Measurements from ENCODE around the gene LRRC4C.

DNA sequence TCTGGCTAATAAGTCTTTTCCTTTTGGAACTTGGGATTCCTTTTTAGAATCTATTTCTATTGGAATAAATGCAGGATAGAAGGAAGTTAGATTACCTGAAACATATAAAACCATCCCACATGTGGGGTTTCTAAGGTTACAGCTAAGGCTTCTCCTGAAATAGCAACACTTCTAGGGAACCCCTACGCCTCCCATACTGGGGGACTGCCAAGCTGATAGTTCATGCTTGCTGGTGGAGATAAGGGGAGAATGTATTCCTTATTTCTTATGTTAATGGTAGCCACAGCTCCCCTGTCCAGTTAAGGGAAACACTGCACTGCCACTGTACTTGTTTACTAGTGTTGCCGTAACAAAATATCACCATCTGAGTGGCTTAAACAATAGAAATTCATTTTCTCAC is 1189.6 kb downstream of the LRRC4C start:
- TF ChIP-seq, protein P1, sequence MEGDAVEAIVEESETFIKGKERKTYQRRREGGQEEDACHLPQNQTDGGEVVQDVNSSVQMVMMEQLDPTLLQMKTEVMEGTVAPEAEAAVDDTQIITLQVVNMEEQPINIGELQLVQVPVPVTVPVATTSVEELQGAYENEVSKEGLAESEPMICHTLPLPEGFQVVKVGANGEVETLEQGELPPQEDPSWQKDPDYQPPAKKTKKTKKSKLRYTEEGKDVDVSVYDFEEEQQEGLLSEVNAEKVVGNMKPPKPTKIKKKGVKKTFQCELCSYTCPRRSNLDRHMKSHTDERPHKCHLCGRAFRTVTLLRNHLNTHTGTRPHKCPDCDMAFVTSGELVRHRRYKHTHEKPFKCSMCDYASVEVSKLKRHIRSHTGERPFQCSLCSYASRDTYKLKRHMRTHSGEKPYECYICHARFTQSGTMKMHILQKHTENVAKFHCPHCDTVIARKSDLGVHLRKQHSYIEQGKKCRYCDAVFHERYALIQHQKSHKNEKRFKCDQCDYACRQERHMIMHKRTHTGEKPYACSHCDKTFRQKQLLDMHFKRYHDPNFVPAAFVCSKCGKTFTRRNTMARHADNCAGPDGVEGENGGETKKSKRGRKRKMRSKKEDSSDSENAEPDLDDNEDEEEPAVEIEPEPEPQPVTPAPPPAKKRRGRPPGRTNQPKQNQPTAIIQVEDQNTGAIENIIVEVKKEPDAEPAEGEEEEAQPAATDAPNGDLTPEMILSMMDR (IDR thresholded peaks at IDR 0.05; ENCODE audit: poor library complexity, severe bottlenecking): no peak
- TF ChIP-seq EP300 (conservative IDR thresholded peaks at IDR 0.05; ENCODE audit: poor library complexity, severe bottlenecking) (no peak), MXI1 (conservative IDR thresholded peaks at IDR 0.05; ENCODE audit: poor library complexity, severe bottlenecking) (no peak), POLR2AphosphoS5 (IDR thresholded peaks at IDR 0.05) (no peak), TAF1 (IDR thresholded peaks at IDR 0.05; ENCODE audit: low read depth) (no peak)

Measured in neural cell (in vitro differentiated cells).